Activated naive CD4-positive, alpha-beta T cell treated with anti-CD3 and anti-CD28 coated beads, Interleukin-2, amount 50 U/mL, for 24 hours (primary cell): Measurements from ENCODE around the gene ISL2.
A peak's percentile ranks its signal among the peaks of the same experiment; 100 is the strongest.

Source experiments
- H3K27ac Mint-ChIP-seq: one replicate; pipeline ENCODE4 v1.8.0; 2021; ENCODE audit warnings: mild to moderate bottlenecking, mixed read lengths
- H3K27me3 Mint-ChIP-seq: one replicate; pipeline ENCODE4 v1.8.0; 2021; ENCODE audit warnings: mixed read lengths
- H3K36me3 Mint-ChIP-seq: one replicate; pipeline ENCODE4 v1.8.0; 2021; ENCODE audit warnings: mixed read lengths
- H3K4me1 Mint-ChIP-seq: one replicate; pipeline ENCODE4 v1.8.0; 2021; ENCODE audit warnings: mixed read lengths
- H3K4me3 Mint-ChIP-seq: one replicate; pipeline ENCODE4 v1.8.0; 2021; ENCODE audit warnings: mild to moderate bottlenecking, mixed read lengths
- H3K9me3 Mint-ChIP-seq: one replicate; pipeline ENCODE4 v1.8.0; 2021; ENCODE audit warnings: mixed read lengths

The ISL2 gene

GRCh38 chr15:76337059-76337695 lies 604 bp downstream of the ISL2 start:
- Mint-ChIP-seq H3K9me3 (no peaks in the 10 kb centered on the region), H3K27me3 (peaks cover 60% of the 10 kb centered on the region), H3K36me3 (peaks cover 4% of the 10 kb centered on the region), H3K4me1 (peaks cover 56% of the 10 kb centered on the region), H3K4me3 (peak overlapping the region; percentile 83), H3K27ac (peak overlapping the region; percentile 35)

GRCh38 chr15:76337696-76338485 lies 1.3 kb downstream of the ISL2 start:
- peaks cover 56% of the 10 kb centered on the region for H3K4me1 Mint-ChIP-seq
- peak overlapping the region; percentile 83 for H3K4me3 Mint-ChIP-seq
- H3K36me3 Mint-ChIP-seq: peaks cover 4% of the 10 kb centered on the region
- no peaks in the 10 kb centered on the region for H3K9me3 Mint-ChIP-seq
- peaks cover 58% of the 10 kb centered on the region for H3K27me3 Mint-ChIP-seq
- no peak overlapping the region for H3K27ac Mint-ChIP-seq

- Mint-ChIP-seq H3K27me3 (peaks cover 60% of the 10 kb centered on the region), H3K4me1 (peaks cover 64% of the 10 kb centered on the region), H3K9me3 (no peaks in the 10 kb centered on the region), H3K4me3 (peak overlapping the region; percentile 91), H3K36me3 (peaks cover 4% of the 10 kb centered on the region), H3K27ac (peak overlapping the region; percentile 8)
These were observed 2.1 kb downstream of the ISL2 start for GRCh38 chr15:76338486-76339304.

- peak overlapping the region; percentile 91 for H3K4me3 Mint-ChIP-seq
- H3K27ac Mint-ChIP-seq: peak overlapping the region; percentile 73
- no peaks in the 10 kb centered on the region for H3K9me3 Mint-ChIP-seq
- H3K36me3 Mint-ChIP-seq: peaks cover 4% of the 10 kb centered on the region
- H3K27me3 Mint-ChIP-seq: peaks cover 62% of the 10 kb centered on the region
- peaks cover 64% of the 10 kb centered on the region for H3K4me1 Mint-ChIP-seq
These were observed 3.0 kb downstream of the ISL2 start for GRCh38 chr15:76339305-76340197.

- Mint-ChIP-seq H3K9me3 (no peaks in the 10 kb centered on the region), H3K4me1 (peaks cover 64% of the 10 kb centered on the region), H3K27me3 (peaks cover 62% of the 10 kb centered on the region), H3K4me3 (peak overlapping the region; percentile 91), H3K36me3 (peaks cover 6% of the 10 kb centered on the region), H3K27ac (peak overlapping the region; percentile 73)
These were observed 3.7 kb downstream of the ISL2 start for GRCh38 chr15:76340198-76340802.

GRCh38 chr15:76340803-76341365 lies 4.3 kb downstream of the ISL2 start:
- peaks cover 62% of the 10 kb centered on the region for H3K4me1 Mint-ChIP-seq
- no peak overlapping the region for H3K27ac Mint-ChIP-seq
- peak overlapping the region; percentile 91 for H3K4me3 Mint-ChIP-seq
- peaks cover 62% of the 10 kb centered on the region for H3K27me3 Mint-ChIP-seq
- peaks cover 7% of the 10 kb centered on the region for H3K36me3 Mint-ChIP-seq
- H3K9me3 Mint-ChIP-seq: no peaks in the 10 kb centered on the region

- Mint-ChIP-seq H3K4me3 (peak overlapping the region; percentile 79), H3K4me1 (peaks cover 60% of the 10 kb centered on the region), H3K9me3 (no peaks in the 10 kb centered on the region), H3K36me3 (peaks cover 7% of the 10 kb centered on the region), H3K27ac (no peak overlapping the region), H3K27me3 (peaks cover 61% of the 10 kb centered on the region)
These were observed 4.9 kb downstream of the ISL2 start for GRCh38 chr15:76341366-76342057.

GRCh38 chr15:76342058-76342381 lies 5.4 kb downstream of the ISL2 start:
- peaks cover 56% of the 10 kb centered on the region for H3K27me3 Mint-ChIP-seq
- H3K4me1 Mint-ChIP-seq: peaks cover 55% of the 10 kb centered on the region
- no peak overlapping the region for H3K27ac Mint-ChIP-seq
- no peaks in the 10 kb centered on the region for H3K9me3 Mint-ChIP-seq
- peak overlapping the region; percentile 79 for H3K4me3 Mint-ChIP-seq
- H3K36me3 Mint-ChIP-seq: peaks cover 6% of the 10 kb centered on the region

- Mint-ChIP-seq H3K27me3 (peaks cover 52% of the 10 kb centered on the region), H3K27ac (no peak overlapping the region), H3K9me3 (no peaks in the 10 kb centered on the region), H3K4me3 (peak overlapping the region; percentile 4), H3K4me1 (peaks cover 52% of the 10 kb centered on the region), H3K36me3 (peaks cover 6% of the 10 kb centered on the region)
These were observed 6.0 kb downstream of the ISL2 start for GRCh38 chr15:76342382-76343201.

- peaks cover 51% of the 10 kb centered on the region for H3K4me1 Mint-ChIP-seq
- H3K36me3 Mint-ChIP-seq: peaks cover 15% of the 10 kb centered on the region
- H3K27ac Mint-ChIP-seq: peak overlapping the region; percentile 51
- no peaks in the 10 kb centered on the region for H3K9me3 Mint-ChIP-seq
- peak overlapping the region; percentile 4 for H3K4me3 Mint-ChIP-seq
- H3K27me3 Mint-ChIP-seq: peaks cover 57% of the 10 kb centered on the region
These were observed 6.9 kb downstream of the ISL2 start for GRCh38 chr15:76343313-76343996.

GRCh38 chr15:76344893-76345582 lies 8.5 kb downstream of the ISL2 start:
- Mint-ChIP-seq H3K27me3 (peaks cover 47% of the 10 kb centered on the region), H3K27ac (peak overlapping the region; percentile 20)

GRCh38 chr15:76345583-76345879 lies 9.0 kb downstream of the ISL2 start:
- Mint-ChIP-seq H3K27ac (peak overlapping the region; percentile 20), H3K27me3 (peaks cover 45% of the 10 kb centered on the region)

More at GRCh38 chr15:76344893-76345582, 8.5 kb downstream of the ISL2 start:
- Mint-ChIP-seq H3K36me3 (peaks cover 18% of the 10 kb centered on the region), H3K4me1 (peaks cover 37% of the 10 kb centered on the region), H3K4me3 (peak overlapping the region; percentile 66), H3K9me3 (no peaks in the 10 kb centered on the region)

More at GRCh38 chr15:76345583-76345879, 9.0 kb downstream of the ISL2 start:
- Mint-ChIP-seq H3K36me3 (peaks cover 23% of the 10 kb centered on the region), H3K9me3 (no peaks in the 10 kb centered on the region), H3K4me3 (peak overlapping the region; percentile 66), H3K4me1 (peaks cover 32% of the 10 kb centered on the region)
